A673 (cell line): Measurements from ENCODE around the gene LITAF. TPM values are rescaled to one million over a fixed set of nuclear protein-coding genes. Genes with fewer than 3 reads are reported as not detected.

Experiments used
- BruUV-seq: library from RNA; stranded (reverse); fragments of 400-500 nt; replicated peaks from 2 replicates; lab custom pipeline; 2021; lab: Mats Ljungman, UMichigan
- CTCF ChIA-PET: fragments of 300-600 bp; sonication (Branson Sonifier 250); formaldehyde crosslinking; loops from one replicate; lab custom pipeline; 2022; ENCODE audit warnings: antibody characterized with exemption; lab: Charles Lee
- POLR2A ChIA-PET: fragments of 300-600 bp; sonication (Branson Sonifier 250); formaldehyde crosslinking; loops from one replicate; lab custom pipeline; 2022; ENCODE audit warnings: antibody characterized with exemption; ENCODE audit not compliant: low non-redundant PET; lab: Charles Lee
- DNase-seq: peaks from one replicate; pipeline ENCODE4 v3.0.0-alpha.2; 2015; ENCODE audit warnings: low spot score
- H3K27ac ChIP-seq: fragments of 200-600 bp; sonication (generic); 2 replicates; pipeline ENCODE4 v1.5.1; 2016; ENCODE audit warnings: mixed run types, low read depth, mild to moderate bottlenecking, mixed read lengths, antibody characterized with exemption, low read length; ENCODE audit not compliant: poor library complexity, severe bottlenecking
- H3K27me3 ChIP-seq: fragments of 200-600 bp; sonication (generic); replicated peaks from 2 replicates; pipeline ENCODE4 v1.6.1; 2017; ENCODE audit warnings: mixed run types, low read depth, mild to moderate bottlenecking, mixed read lengths, antibody characterized with exemption, low read length; ENCODE audit not compliant: insufficient read depth, poor library complexity
- H3K36me3 ChIP-seq: fragments of 200-600 bp; sonication (generic); 2 replicates; pipeline ENCODE4 v1.6.1; 2016; ENCODE audit warnings: mixed run types, mild to moderate bottlenecking, mixed read lengths, antibody characterized with exemption, low read length; ENCODE audit not compliant: insufficient read depth, poor library complexity, severe bottlenecking
- H3K4me1 ChIP-seq: fragments of 200-600 bp; sonication (generic); 2 replicates; pipeline ENCODE4 v1.6.1; 2017; ENCODE audit warnings: mixed run types, mild to moderate bottlenecking, mixed read lengths, antibody characterized with exemption, low read length; ENCODE audit not compliant: insufficient read depth, poor library complexity, severe bottlenecking
- H3K4me3 ChIP-seq: fragments of 200-600 bp; sonication (generic); 2 replicates; pipeline ENCODE4 v1.5.1; 2016; ENCODE audit warnings: low read depth, mixed run types, mild to moderate bottlenecking, mixed read lengths, low read length; ENCODE audit not compliant: poor library complexity, severe bottlenecking
- H3K9me3 ChIP-seq: fragments of 200-600 bp; sonication (generic); 2 replicates; pipeline ENCODE4 v1.6.1; 2016; ENCODE audit warnings: mixed run types, low read depth, mild to moderate bottlenecking, mixed read lengths, antibody characterized with exemption, low read length; ENCODE audit not compliant: poor library complexity, severe bottlenecking
- EZH2 ChIP-seq: fragments of 200-600 bp; sonication (generic); IDR thresholded peaks from 2 replicates; pipeline ENCODE4 v1.6.1; 2017; ENCODE audit warnings: borderline replicate concordance, low read depth, mild to moderate bottlenecking, mixed read lengths, antibody characterized with exemption, low read length; ENCODE audit not compliant: poor library complexity, severe bottlenecking
- intact Hi-C: fragments of 100-400 bp; cut with micrococcal nuclease; formaldehyde crosslinking; loops from one replicate; pipeline ENCODE4 v1.10.0; 2022; ENCODE audit not compliant: unreplicated experiment
- total RNA-seq: library from RNA; stranded (reverse); gene quantifications from 2 replicates; pipeline ENCODE4 v1.2.3, GENCODE V29; 2021
- TF ChIP-seq, protein P1 (sequence below): fragments of 300-800, 200-600 bp; sonication (generic); conservative IDR thresholded peaks from 2 replicates; pipeline ENCODE4 v1.5.1; 2017; ENCODE audit warnings: low read depth, mild to moderate bottlenecking, antibody characterized with exemption, low read length, moderate library complexity, mixed read lengths

Gene LITAF
- total RNA-seq, 1 experiment from 2014 or later = 6.9 TPM

DNA sequence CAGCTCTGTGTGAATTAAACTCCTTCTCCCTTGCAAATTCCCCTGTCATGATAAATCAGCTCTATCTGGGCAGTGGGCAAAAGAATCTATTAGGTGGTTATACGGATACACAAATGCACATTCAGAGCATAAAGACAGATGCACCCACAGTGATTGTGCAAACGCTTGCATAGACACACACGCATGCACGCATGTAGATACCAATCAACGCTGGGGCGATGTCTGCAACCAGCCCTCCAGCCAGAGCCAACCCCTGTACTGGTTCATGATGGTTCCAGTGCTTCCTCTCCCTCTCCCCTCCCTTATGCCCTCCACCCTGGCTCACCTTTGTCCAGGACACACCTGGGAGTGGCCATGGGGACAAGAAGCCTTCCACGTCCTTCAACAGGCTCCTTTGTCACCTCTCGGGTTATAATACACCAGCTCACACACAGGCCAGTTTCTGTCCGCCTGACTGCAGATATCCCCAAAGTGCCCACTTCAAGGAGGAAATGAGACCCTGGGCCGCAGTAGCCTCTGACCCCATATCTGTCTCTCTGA, 48.5 kb upstream of the LITAF start:
- TF ChIP-seq, protein P1, sequence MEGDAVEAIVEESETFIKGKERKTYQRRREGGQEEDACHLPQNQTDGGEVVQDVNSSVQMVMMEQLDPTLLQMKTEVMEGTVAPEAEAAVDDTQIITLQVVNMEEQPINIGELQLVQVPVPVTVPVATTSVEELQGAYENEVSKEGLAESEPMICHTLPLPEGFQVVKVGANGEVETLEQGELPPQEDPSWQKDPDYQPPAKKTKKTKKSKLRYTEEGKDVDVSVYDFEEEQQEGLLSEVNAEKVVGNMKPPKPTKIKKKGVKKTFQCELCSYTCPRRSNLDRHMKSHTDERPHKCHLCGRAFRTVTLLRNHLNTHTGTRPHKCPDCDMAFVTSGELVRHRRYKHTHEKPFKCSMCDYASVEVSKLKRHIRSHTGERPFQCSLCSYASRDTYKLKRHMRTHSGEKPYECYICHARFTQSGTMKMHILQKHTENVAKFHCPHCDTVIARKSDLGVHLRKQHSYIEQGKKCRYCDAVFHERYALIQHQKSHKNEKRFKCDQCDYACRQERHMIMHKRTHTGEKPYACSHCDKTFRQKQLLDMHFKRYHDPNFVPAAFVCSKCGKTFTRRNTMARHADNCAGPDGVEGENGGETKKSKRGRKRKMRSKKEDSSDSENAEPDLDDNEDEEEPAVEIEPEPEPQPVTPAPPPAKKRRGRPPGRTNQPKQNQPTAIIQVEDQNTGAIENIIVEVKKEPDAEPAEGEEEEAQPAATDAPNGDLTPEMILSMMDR = no peak
- no peak for TF ChIP-seq EZH2
- no peak overlapping the region for H3K27ac ChIP-seq
- H3K4me3 ChIP-seq = no peak overlapping the region
- DNase-seq = no peak
- no TSS peak for BruUV-seq
- POLR2A ChIA-PET = no interaction called here
- no peaks in the 10 kb centered on the region for H3K36me3 ChIP-seq
- no peaks in the 10 kb centered on the region for H3K9me3 ChIP-seq
- intact Hi-C loops = no loop called here
- H3K27me3 ChIP-seq = no peaks in the 10 kb centered on the region
- CTCF ChIA-PET = no interaction called here
- H3K4me1 ChIP-seq = peaks cover 3% of the 10 kb centered on the region

- TF ChIP-seq, protein P1 = no peak
- no peak for TF ChIP-seq EZH2
- no peaks in the 10 kb centered on the region for H3K27me3 ChIP-seq
- no TSS peak for BruUV-seq
- no peaks in the 10 kb centered on the region for H3K36me3 ChIP-seq
- H3K9me3 ChIP-seq = no peaks in the 10 kb centered on the region
- H3K4me1 ChIP-seq = no peaks in the 10 kb centered on the region
- no peak for DNase-seq
- POLR2A ChIA-PET = no interaction called here
- H3K4me3 ChIP-seq = no peak overlapping the region
- CTCF ChIA-PET = no interaction called here
- intact Hi-C loops = no loop called here
- H3K27ac ChIP-seq = no peak overlapping the region
Measured at GRCh38 chr16:11634312-11634711, 47.6 kb upstream of the LITAF start.

DNA sequence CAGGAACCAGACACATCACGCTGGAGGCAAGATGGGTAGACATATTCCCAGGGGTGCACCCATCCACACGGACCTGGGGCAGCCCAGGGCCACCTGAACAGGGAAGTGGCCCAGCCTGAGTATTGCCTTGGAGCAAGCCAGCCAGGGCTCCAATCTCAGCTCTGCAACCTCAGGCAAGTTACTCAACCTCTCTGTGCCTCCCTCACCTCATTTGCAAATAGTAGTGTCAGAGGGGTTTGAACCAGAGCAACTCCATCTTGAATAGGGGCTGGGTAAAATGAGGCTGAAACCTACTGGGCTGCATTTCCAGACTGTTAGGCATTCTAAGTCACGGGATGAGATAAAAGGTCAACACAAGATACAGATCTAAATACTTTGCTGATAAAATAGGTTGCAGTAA, 46.4 kb upstream of the LITAF start:
- TF ChIP-seq, protein P1 = no peak
- no peak for TF ChIP-seq EZH2
- Histone ChIP-seq H3K27me3 (no peaks in the 10 kb centered on the region), H3K27ac (no peak overlapping the region), H3K4me1 (no peaks in the 10 kb centered on the region), H3K36me3 (no peaks in the 10 kb centered on the region), H3K9me3 (no peaks in the 10 kb centered on the region), H3K4me3 (no peak overlapping the region)
- intact Hi-C loops = no loop called here
- no peak for DNase-seq
- no TSS peak for BruUV-seq
- ChIA-PET CTCF (no interaction called here), POLR2A (no interaction called here)
